IMR-90 (cell line): Measurements from ENCODE around the gene VDR. TPM values are rescaled to one million over a fixed set of nuclear protein-coding genes. Genes with fewer than 3 reads are reported as not detected.
A peak's percentile ranks its signal among the peaks of the same experiment; 100 is the strongest.

Source experiments
- ATAC-seq: fragments of 200-7000 bp; cut with Tn5 transposase; 2 replicates; pipeline ENCODE4 v1.9.1; 2020; ENCODE audit warnings: low read depth, mild to moderate bottlenecking, moderate library complexity
- BruUV-seq: library from RNA; stranded (reverse); fragments of 400-500 nt; replicated peaks from 2 replicates; lab custom pipeline; 2021; lab: Mats Ljungman, UMichigan
- CTCF ChIA-PET: fragments of 300-600 bp; formaldehyde crosslinking; extraction: SDS; loops from one replicate; lab custom pipeline; 2021; ENCODE audit warnings: antibody characterized with exemption; lab: Yijun Ruan, JAX
- POLR2A ChIA-PET: fragments of 300-600 bp; sonication (Branson Sonifier 250); formaldehyde crosslinking; loops from one replicate; lab custom pipeline; 2022; ENCODE audit warnings: antibody characterized with exemption; ENCODE audit not compliant: unreplicated experiment; lab: Charles Lee
- DNase-seq: peaks from one replicate; pipeline ENCODE4 v3.0.0; 2013
- H2AFZ ChIP-seq: replicated peaks from 2 replicates; pipeline ENCODE3; 2013; ENCODE audit warnings: low read length, mild to moderate bottlenecking; ENCODE audit not compliant: poor library complexity
- H2AK5ac ChIP-seq: 2 replicates; pipeline ENCODE4 v1.6.1; 2013; ENCODE audit warnings: low read depth, low read length, inconsistent platforms
- H2AK9ac ChIP-seq: replicated peaks from 2 replicates; pipeline ENCODE3; 2013; ENCODE audit warnings: mild to moderate bottlenecking, low read depth, low read length, moderate library complexity; ENCODE audit not compliant: poor library complexity
- H2BK120ac ChIP-seq: 2 replicates; pipeline ENCODE4 v1.6.1; 2013; ENCODE audit warnings: low read depth, low read length, inconsistent platforms
- H2BK15ac ChIP-seq: 3 replicates; pipeline ENCODE4 v1.6.1; 2013; ENCODE audit warnings: low read depth, low read length, inconsistent platforms
- H2BK20ac ChIP-seq: 2 replicates; pipeline ENCODE4 v1.6.1; 2013; ENCODE audit warnings: low read depth, mild to moderate bottlenecking, inconsistent platforms, low read length, moderate library complexity
- H2BK5ac ChIP-seq: 2 replicates; pipeline ENCODE4 v1.6.1; 2013; ENCODE audit warnings: mild to moderate bottlenecking, low read depth, low read length, inconsistent platforms; ENCODE audit not compliant: poor library complexity, severe bottlenecking
- H3K14ac ChIP-seq: replicated peaks from 2 replicates; pipeline ENCODE4 v1.6.1; 2013; ENCODE audit warnings: low read depth, low read length, inconsistent platforms
- H3K18ac ChIP-seq: 2 replicates; pipeline ENCODE4 v1.6.1; 2013; ENCODE audit warnings: low read depth, low read length, control low read depth
- H3K23ac ChIP-seq: 2 replicates; pipeline ENCODE4 v1.6.1; 2013; ENCODE audit warnings: low read depth, low read length, inconsistent platforms
- H3K27ac ChIP-seq: 2 replicates; pipeline ENCODE4 v1.5.1; 2013; ENCODE audit warnings: mild to moderate bottlenecking, control low read depth, low read length; ENCODE audit not compliant: insufficient read depth
- H3K27me3 ChIP-seq: 2 replicates; pipeline ENCODE4 v1.6.1; 2013; ENCODE audit warnings: low read length; ENCODE audit not compliant: control insufficient read depth, insufficient read depth
- H3K36me3 ChIP-seq: 2 replicates; pipeline ENCODE4 v1.6.1; 2013; ENCODE audit warnings: low read length, mixed read lengths; ENCODE audit not compliant: control insufficient read depth, insufficient read depth
- H3K4ac ChIP-seq: 2 replicates; pipeline ENCODE4 v1.6.1; 2013; ENCODE audit warnings: low read depth, low read length, inconsistent platforms
- H3K4me1 ChIP-seq: 2 replicates; pipeline ENCODE4 v1.6.1; 2013; ENCODE audit warnings: low read length, mixed read lengths; ENCODE audit not compliant: control insufficient read depth, insufficient read depth
- H3K4me2 ChIP-seq: 2 replicates; pipeline ENCODE4 v1.6.1; 2013; ENCODE audit warnings: low read depth, mild to moderate bottlenecking, control low read depth, low read length, moderate library complexity
- H3K4me3 ChIP-seq: 2 replicates; pipeline ENCODE4 v1.5.1; 2013; ENCODE audit warnings: low read depth, mild to moderate bottlenecking, control low read depth, low read length, moderate library complexity; ENCODE audit not compliant: insufficient read depth
- H3K56ac ChIP-seq: 2 replicates; pipeline ENCODE4 v1.6.1; 2013; ENCODE audit warnings: low read length, inconsistent platforms; ENCODE audit not compliant: insufficient read depth; ENCODE audit errors: extremely low read depth
- H3K79me1 ChIP-seq, 2 experiments: 2 replicates each; pipeline ENCODE4 v1.6.1; 2013; ENCODE audit warnings: low read length in 2 of 2, inconsistent platforms in 1 of 2, low read depth in 1 of 2
- H3K9ac ChIP-seq: 2 replicates; pipeline ENCODE4 v1.6.1; 2013; ENCODE audit warnings: low read depth, low read length, control low read depth
- H3K9me1 ChIP-seq: 2 replicates; pipeline ENCODE4 v1.6.1; 2013; ENCODE audit warnings: low read length, inconsistent platforms; ENCODE audit not compliant: insufficient read depth
- H3K9me3 ChIP-seq: 2 replicates; pipeline ENCODE4 v1.6.1; 2013; ENCODE audit warnings: low read length; ENCODE audit not compliant: control insufficient read depth, insufficient read depth
- H4K20me1 ChIP-seq: 2 replicates; pipeline ENCODE4 v1.6.1; 2013; ENCODE audit warnings: low read length, inconsistent platforms; ENCODE audit not compliant: insufficient read depth
- H4K5ac ChIP-seq: 2 replicates; pipeline ENCODE4 v1.6.1; 2013; ENCODE audit warnings: mild to moderate bottlenecking, low read depth, low read length, control low read depth
- H4K8ac ChIP-seq, 2 experiments: 2 replicates each; pipeline ENCODE4 v1.6.1; 2013; ENCODE audit warnings: low read depth in 2 of 2, low read length in 2 of 2, control low read depth in 1 of 2, inconsistent platforms in 1 of 2
- H4K91ac ChIP-seq: 2 replicates; pipeline ENCODE4 v1.6.1; 2013; ENCODE audit warnings: low read depth, low read length, inconsistent platforms; ENCODE audit not compliant: insufficient read depth
- BHLHE40 ChIP-seq: fragments of 150-350 bp; IDR thresholded peaks from 2 replicates; pipeline ENCODE4 v1.6.1; 2016; ENCODE audit warnings: mild to moderate bottlenecking, low read depth, low read length
- CEBPB ChIP-seq: IDR thresholded peaks from 2 replicates; pipeline ENCODE4 v1.6.1; 2012; ENCODE audit warnings: low read depth, low read length, improper control_type of control experiment
- CTCF ChIP-seq: conservative IDR thresholded peaks from 2 replicates; pipeline ENCODE4 v1.5.1; 2012; ENCODE audit warnings: mild to moderate bottlenecking, low read depth, low read length, improper control_type of control experiment
- ELK1 ChIP-seq: fragments of 150-350 bp; IDR thresholded peaks from 2 replicates; pipeline ENCODE4 v1.6.1; 2016; ENCODE audit warnings: low read depth, mild to moderate bottlenecking, low read length, moderate library complexity, borderline replicate concordance
- FOS ChIP-seq: fragments of 150-350 bp; IDR thresholded peaks from 2 replicates; pipeline ENCODE4 v1.6.1; 2016; ENCODE audit warnings: low read depth, low read length
- MAFK ChIP-seq: IDR thresholded peaks from 2 replicates; pipeline ENCODE4 v1.6.1; 2012; ENCODE audit warnings: low read depth, low read length, improper control_type of control experiment
- MAZ ChIP-seq: IDR thresholded peaks from 2 replicates; pipeline ENCODE4 v1.6.1; 2012; ENCODE audit warnings: low read depth, mild to moderate bottlenecking, low read length, improper control_type of control experiment, moderate library complexity, borderline replicate concordance
- MXI1 ChIP-seq: IDR thresholded peaks from 2 replicates; pipeline ENCODE4 v1.6.1; 2012; ENCODE audit warnings: low read depth, mild to moderate bottlenecking, low read length, moderate library complexity, borderline replicate concordance
- NFE2L2 ChIP-seq: fragments of 150-350 bp; IDR thresholded peaks from 2 replicates; pipeline ENCODE4 v1.6.1; 2016; ENCODE audit warnings: low read depth, mild to moderate bottlenecking, low read length
- POLR2A ChIP-seq: IDR thresholded peaks from 2 replicates; pipeline ENCODE4 v1.6.1; 2012; ENCODE audit warnings: mild to moderate bottlenecking, low read depth, low read length
- RAD21 ChIP-seq: IDR thresholded peaks from 2 replicates; pipeline ENCODE4 v1.6.1; 2012; ENCODE audit warnings: low read length, improper control_type of control experiment
- RCOR1 ChIP-seq: IDR thresholded peaks from 2 replicates; pipeline ENCODE4 v1.6.1; 2012; ENCODE audit warnings: mild to moderate bottlenecking, low read length, improper control_type of control experiment; ENCODE audit not compliant: insufficient replicate concordance
- RFX5 ChIP-seq: IDR thresholded peaks from 2 replicates; pipeline ENCODE4 v1.8.0; 2012; ENCODE audit warnings: low read depth, mild to moderate bottlenecking, low read length, moderate library complexity
- SMC3 ChIP-seq: fragments of 150-350 bp; IDR thresholded peaks from 2 replicates; pipeline ENCODE4 v1.6.1; 2016; ENCODE audit warnings: low read depth, mild to moderate bottlenecking, antibody characterized with exemption, low read length, moderate library complexity
- USF2 ChIP-seq: fragments of 150-350 bp; IDR thresholded peaks from 2 replicates; pipeline ENCODE4 v1.6.1; 2017; ENCODE audit warnings: mild to moderate bottlenecking, antibody characterized with exemption, low read length, low read depth
- WGBS, 2 experiments: methylation state at CpG; one replicate each; pipeline versions ENCODE4 v1.1.5 to v1.1.7; 2013; ENCODE audit warnings: missing lambda C conversion rate in 2 of 2; ENCODE audit not compliant: insufficient read length in 1 of 2; ENCODE audit errors: extremely low coverage in 2 of 2; 5-methylcytosine and 5-hydroxymethylcytosine counted together
- dilution Hi-C: fragments of 300-500 bp; cut with HindIII; formaldehyde crosslinking; loops from one replicate; pipeline ENCODE4 v1.14.3; 2018; ENCODE audit warnings: low sequenced_read_pairs; ENCODE audit not compliant: unreplicated experiment
- in situ Hi-C: fragments of 300-500 bp; cut with MboI; formaldehyde crosslinking; loops from 3 replicates; pipeline ENCODE4 v1.14.3; 2019; ENCODE audit warnings: low sequenced_read_pairs, inconsistent platforms, mixed read lengths
- intact Hi-C: fragments of 100-400 bp; cut with micrococcal nuclease; formaldehyde crosslinking; loops from 2 replicates; pipeline ENCODE4 v1.10.0; 2022
- polyA plus RNA-seq, 3 experiments: library from polyadenylated mRNA; depleted of rRNA; stranded (reverse); fragments of >200 nt; gene quantifications; 2 replicates each; pipeline ENCODE4 v1.2.3, GENCODE V29; 2012; ENCODE audit warnings: low replicate concordance in 1 of 3
- total RNA-seq: library from RNA; depleted of rRNA; stranded (reverse); fragments of >200 nt; gene quantifications from 2 replicates; pipeline ENCODE4 v1.2.3, GENCODE V29; 2012

Gene VDR
- total and polyA plus RNA-seq, 2 of the 4 experiments (the other 2 are of a cell fraction), result 5.4 to 8.5 TPM

GRCh38 chr12:47839214-47839876 is 65.4 kb downstream of the VDR start:
- dilution Hi-C loops, result no loop called here
- Histone ChIP-seq H2AK9ac (no peak overlapping the region), H4K20me1 (no peaks in the 10 kb centered on the region), H3K27me3 (no peaks in the 10 kb centered on the region), H3K4me3 (no peak overlapping the region), H3K4ac (no peak overlapping the region), H3K18ac (no peak overlapping the region), H3K9me3 (no peaks in the 10 kb centered on the region), H2BK5ac (no peak overlapping the region), H3K9ac (no peak overlapping the region), H3K23ac (no peak overlapping the region), H3K9me1 (0 out of 2 replicates have a peak, but pooled peaks cover 5% of the 10 kb centered on the region), H3K4me1 (peaks cover 14% of the 10 kb centered on the region), H3K14ac (no peak overlapping the region), H2AK5ac (peak overlapping the region; percentile 48; the same call in 1 of the 2 replicates), H4K5ac (no peak overlapping the region), H2AFZ (no peak overlapping the region), H2BK20ac (no peak overlapping the region), H3K79me1 (no peaks in the 10 kb centered on the region), H4K91ac (no peak overlapping the region), H4K8ac (no peak overlapping the region), H2BK120ac (no peak overlapping the region), H2BK15ac (no peak overlapping the region; the same call in 2 of the 3 replicates), H3K4me2 (no peak overlapping the region), H3K36me3 (no peaks in the 10 kb centered on the region), H3K27ac (no peak overlapping the region), H3K56ac (no peak overlapping the region)
- BruUV-seq, result no TSS peak
- ATAC-seq, result no peak
- WGBS, 2 experiments, result 56% methylated on average over 3 of the region's 8 CpGs; no CpG with 5 or more reads in 1 of the 2 experiments
- ChIA-PET POLR2A (no interaction called here), CTCF (interaction anchor here (0.8 to 2.5 kb wide), 15 partner anchors 11 to 126 kb away, joined by 3 to 12 read pairs (median 4); no protein-coding TSS in a partner anchor)
- TF ChIP-seq MAZ (no peak), MAFK (no peak), BHLHE40 (no peak), USF2 (no peak), CEBPB (no peak), CTCF (no peak), SMC3 (no peak), RCOR1 (no peak), RFX5 (no peak), MXI1 (no peak), NFE2L2 (no peak), ELK1 (no peak), RAD21 (no peak), FOS (no peak), POLR2A (no peak)
- in situ Hi-C loops, result loop anchor here (5.0 to 10.0 kb wide), 2 partner anchors 95 to 127 kb away; no protein-coding TSS in a partner anchor
- intact Hi-C loops, result loop anchor here (2.0 kb wide), 2 partner anchors 21 to 109 kb away; partner anchors contain the start of gene HDAC7
- DNase-seq, result no peak
